NCI-H2171 (cell line): ENCODE data around the gene PRLH.

Experiments
- DNase-seq: peaks from one replicate; lab custom pipeline; 2025; lab: John Stamatoyannopoulos, UW

The PRLH gene

GRCh38 chr2:237539681-237540080 lies 26.7 kb upstream of the PRLH start:
- no peak for DNase-seq

GRCh38 chr2:237540223-237540775 lies 26.1 kb upstream of the PRLH start:
- DNase-seq = no peak

GRCh38 chr2:237540823-237541222 lies 25.6 kb upstream of the PRLH start:
- DNase-seq = peak; percentile 4

DNA sequence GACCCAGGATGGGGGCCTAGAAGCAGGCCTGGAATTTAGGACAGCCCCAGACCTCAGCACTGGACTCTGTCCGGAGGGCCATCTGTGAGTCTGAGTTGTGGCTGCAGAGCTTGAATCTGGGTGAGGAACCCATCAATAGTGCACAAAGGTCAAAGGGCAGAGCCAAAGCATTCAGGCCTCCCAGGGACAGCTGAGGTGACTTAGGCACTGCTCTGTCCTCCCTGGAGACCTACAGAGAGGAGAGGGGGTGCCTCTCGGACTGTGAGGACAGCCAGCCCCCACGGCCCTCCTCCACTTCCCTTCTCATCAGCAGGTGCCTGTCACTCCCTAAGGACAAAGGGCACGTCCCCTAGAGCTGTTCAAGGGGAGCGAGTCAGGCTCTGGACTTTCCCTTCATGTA lies 25.1 kb upstream of the PRLH start:
- DNase-seq = no peak

DNA sequence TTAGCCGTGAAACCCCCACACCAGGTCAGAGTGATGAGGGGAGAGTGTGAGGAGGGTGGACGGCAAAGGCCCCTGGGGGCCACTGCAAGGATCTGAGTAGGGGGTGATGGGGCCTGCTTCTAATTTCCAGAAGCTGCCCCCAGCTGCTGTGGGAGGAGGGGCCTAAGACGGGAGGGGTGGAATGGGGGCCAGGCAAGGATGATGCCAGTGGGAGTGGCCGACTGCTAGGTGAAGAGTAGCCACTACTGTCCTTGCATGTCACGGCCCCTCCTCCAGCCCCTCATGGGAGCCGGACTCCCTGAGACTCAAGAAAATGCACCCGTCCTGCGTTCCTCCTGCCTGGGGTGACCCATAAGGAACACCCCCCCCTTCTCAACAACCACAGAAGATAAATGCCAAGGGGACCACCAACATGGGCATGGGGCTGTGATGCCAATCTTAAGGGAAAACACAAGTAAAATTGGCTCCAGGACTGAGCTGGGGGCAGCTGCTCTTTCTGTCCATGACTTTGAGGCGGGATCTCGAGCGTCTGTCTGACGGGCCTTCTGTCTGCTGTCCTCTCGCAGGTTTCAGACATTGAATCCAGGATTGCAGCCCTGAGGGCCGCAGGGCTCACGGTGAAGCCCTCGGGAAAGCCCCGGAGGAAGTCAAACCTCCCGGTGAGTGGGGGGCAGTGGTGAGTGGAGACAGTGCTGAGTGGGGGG lies 24.2 kb upstream of the PRLH start:
- no peak for DNase-seq

GRCh38 chr2:237546040-237546875 lies 20.1 kb upstream of the PRLH start:
- no peak for DNase-seq

- DNase-seq = no peak
These were observed 19.4 kb upstream of the PRLH start for GRCh38 chr2:237546876-237547395.

DNA sequence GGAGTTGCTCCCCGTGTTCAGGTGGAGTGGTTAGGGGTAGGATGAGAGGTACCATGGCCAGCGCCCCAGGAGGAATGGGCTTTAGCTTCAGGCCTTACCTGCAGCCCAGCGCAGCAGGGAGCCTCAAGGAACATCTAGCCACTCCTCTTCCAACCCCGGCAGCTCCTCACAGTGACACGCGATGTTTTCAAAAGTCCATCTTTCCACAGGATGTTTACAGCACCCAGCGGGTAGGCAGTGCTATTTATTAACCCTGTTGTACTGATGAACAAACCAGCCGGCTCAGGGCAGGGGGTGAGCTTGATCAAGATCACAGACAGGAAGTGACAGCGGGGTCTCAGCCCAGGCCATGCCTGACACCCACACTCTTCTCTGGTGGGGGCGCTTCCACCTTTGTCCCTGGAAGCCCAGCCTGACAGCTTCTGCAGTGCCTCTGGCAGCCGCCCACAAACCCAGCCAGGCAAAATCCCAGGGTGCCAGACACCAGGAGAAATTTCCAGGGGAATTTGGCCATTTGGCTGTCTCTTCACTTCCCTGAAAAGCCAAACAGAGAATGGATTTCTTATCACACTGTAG lies 18.4 kb upstream of the PRLH start:
- DNase-seq = no peak

DNA sequence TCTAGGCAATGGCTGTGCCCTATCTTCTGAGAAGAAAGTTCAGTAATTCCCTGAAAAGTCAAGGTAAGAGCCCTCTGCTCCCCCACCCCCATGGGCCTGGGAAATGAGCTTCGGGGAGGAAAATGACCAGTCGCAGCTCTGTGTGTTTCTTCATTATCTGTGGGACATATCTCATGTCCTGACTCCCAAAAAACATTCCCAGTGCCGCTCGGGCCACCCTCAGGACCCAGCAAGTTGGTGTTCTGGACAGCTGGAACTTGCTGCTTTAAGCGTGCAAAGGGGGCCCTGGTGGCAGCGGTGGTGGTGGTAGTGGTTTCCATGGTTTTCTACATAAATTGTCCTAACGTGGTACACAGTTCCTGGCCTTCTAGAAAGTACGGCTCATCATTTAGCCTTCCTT lies 17.2 kb upstream of the PRLH start:
- no peak for DNase-seq

GRCh38 chr2:237549643-237550415 lies 16.5 kb upstream of the PRLH start:
- DNase-seq = no peak

GRCh38 chr2:237551071-237551574 lies 15.3 kb upstream of the PRLH start:
- no peak for DNase-seq

DNA sequence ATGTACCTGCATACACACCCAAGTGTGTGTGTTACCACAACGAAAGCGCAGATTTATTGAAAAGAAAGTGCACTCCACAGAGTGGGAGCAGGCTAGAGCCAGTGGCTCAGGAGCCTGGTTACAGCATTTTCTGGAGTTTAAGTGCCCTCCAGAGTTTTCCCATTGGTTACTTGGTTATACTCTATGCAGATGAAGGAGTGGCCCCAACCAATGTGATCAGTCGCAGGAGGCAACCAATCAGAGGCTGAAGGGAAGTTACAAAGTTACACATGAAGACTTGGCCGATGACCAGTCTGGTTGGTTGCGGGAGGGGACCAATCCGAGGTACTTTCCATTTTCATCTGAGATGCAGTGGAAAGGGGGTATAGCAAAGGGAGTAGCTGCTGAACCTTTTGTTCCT lies 13.5 kb upstream of the PRLH start:
- DNase-seq = no peak

- no peak for DNase-seq
These were observed 12.4 kb upstream of the PRLH start for GRCh38 chr2:237553948-237554347.

DNA sequence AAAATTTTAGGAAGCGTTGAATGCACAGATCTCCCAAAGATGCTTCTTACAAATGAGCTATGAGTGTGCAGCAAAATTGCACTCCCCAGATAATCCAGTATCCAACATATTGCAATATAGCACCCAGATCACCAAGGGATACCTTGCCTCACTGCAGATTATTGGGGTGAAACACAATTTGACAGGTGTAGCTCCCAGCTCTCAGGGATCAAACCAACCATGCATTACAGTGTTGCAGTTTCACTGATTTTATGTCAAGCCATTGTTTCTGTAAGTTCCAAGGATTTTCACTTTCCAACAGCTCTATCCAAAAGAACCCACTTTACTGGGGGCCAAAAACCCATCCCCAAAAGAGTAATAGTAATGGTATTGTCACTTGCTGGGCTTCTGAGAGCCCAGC lies 10.8 kb upstream of the PRLH start:
- DNase-seq = no peak

DNA sequence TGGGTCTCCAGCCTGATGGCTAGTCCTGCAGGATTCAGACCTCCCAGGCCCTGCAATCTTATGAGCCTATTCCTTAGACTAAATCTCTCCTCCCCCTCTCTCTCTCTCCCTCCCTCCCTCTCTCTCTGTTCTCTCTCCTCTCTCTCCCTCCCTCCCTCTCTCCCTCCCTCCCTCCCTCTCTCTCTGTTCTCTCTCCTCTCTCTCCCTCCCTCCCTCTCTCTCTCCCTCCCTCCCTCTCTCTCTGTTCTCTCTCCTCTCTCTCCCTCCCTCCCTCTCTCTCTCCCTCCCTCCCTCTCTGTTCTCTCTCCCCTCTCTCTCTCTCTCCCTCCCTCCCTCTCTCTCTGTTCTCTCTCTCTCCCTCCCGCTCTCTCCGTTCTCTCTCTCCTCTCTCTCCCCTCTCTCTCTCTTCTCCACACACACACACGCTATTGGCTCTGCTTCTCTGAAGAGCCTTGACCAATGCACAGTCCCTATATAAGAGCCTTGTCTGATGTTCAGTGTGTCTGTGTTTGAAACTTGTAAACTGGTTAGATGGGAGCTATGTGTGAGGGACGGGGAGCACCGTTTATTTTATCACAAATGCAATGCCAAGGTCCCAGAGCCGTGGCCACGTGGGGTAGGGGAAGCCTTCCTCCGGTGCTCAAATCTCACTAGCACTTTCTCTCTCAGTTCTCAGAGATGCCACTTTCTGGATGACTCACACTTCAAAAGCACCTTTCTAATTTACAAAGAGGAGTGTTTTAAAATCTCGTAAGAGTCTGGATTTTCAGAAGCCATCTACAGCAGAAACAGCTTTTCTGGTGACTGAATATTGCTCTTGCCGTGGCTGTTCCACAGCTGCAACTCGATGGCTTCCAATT lies 9.4 kb upstream of the PRLH start:
- no peak for DNase-seq

GRCh38 chr2:237557633-237558015 lies 8.8 kb upstream of the PRLH start:
- no peak for DNase-seq

- peak; percentile 51 for DNase-seq
These were observed 7.3 kb upstream of the PRLH start for GRCh38 chr2:237558961-237559641.

DNA sequence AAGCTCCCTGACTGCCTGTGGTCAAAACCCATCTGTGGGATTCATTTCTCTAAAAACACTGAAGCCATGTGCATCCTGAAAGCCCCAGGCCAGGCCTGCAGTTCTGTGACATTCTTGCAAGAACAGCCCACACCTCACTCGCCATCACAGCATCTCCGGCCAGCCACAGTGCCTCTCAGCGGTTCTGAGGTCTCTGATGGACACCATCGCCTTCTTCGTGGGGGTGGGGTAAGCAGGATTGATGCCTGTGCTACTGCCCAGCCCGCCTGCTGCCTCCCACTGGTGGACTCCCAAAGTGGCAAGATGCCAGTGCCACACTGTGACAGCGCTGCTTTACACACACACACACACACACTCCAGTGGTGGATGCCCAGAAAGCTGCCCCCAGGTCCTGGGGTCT lies 5.2 kb upstream of the PRLH start:
- DNase-seq = no peak

- DNase-seq = no peak
These were observed 2.6 kb upstream of the PRLH start for GRCh38 chr2:237563816-237564215.

- no peak for DNase-seq
These were observed 1.7 kb upstream of the PRLH start for GRCh38 chr2:237564526-237565131.
